ENCODE measurements around the gene ZNF619. TPM values are rescaled to one million over a fixed set of nuclear protein-coding genes. Genes with fewer than 3 reads are reported as not detected.
A peak's percentile ranks its signal among the peaks of the same experiment; 100 is the strongest.

Gene ZNF619
- total and polyA plus RNA-seq, 2 of the 13 experiments (the other 11 are each of a cell fraction or from before 2014, with no cell fraction given) = 0.83 to 5.2 TPM

GRCh38 chr3:40456940-40457823 lies 19.7 kb upstream of the ZNF619 start, which contains the start of gene RPL14 (continued):
- TF ChIP-seq DZIP1 (CRISPR knock-in tag; IDR thresholded peaks at IDR 0.05) (no peak; the same call in 1 of the 2 replicates), ZNF382 (CRISPR knock-in tag; IDR thresholded peaks at IDR 0.05; ENCODE audit: borderline replicate concordance) (no peak), MXD4 (CRISPR knock-in tag; IDR thresholded peaks at IDR 0.05) (peak; percentile 80), NR3C1 (CRISPR knock-in tag; IDR thresholded peaks at IDR 0.05) (no peak), BATF2 (CRISPR knock-in tag; IDR thresholded peaks at IDR 0.05) (peak; percentile 78; the same call in 1 of the 2 replicates), NFAT5 (CRISPR knock-in tag; IDR thresholded peaks at IDR 0.05) (0 out of 2 replicates have a peak, but pooled peaks have one; percentile 42), EZH2 (conservative IDR thresholded peaks at IDR 0.05; ENCODE audit: low read depth, low read length) (no peak), ZNF333 (CRISPR knock-in tag; IDR thresholded peaks at IDR 0.05; ENCODE audit: borderline replicate concordance) (peak; percentile 92), AFF4 (CRISPR knock-in tag; IDR thresholded peaks at IDR 0.05) (no peak; the same call in 1 of the 2 replicates), DMTF1 (CRISPR knock-in tag; IDR thresholded peaks at IDR 0.05) (no peak)

Measured in HepG2 (cell line).